Measurements from ENCODE around the gene FETUB. TPM values are rescaled to one million over a fixed set of nuclear protein-coding genes. Genes with fewer than 3 reads are reported as not detected.
"Not testable (repeated sequence)": the region's sequence is repeated elsewhere in the genome, so short reads cannot be mapped to it uniquely, and the experiment has no call there.

FETUB gene
- total RNA-seq, 2 donors from 2014 or later: not detected

DNA sequence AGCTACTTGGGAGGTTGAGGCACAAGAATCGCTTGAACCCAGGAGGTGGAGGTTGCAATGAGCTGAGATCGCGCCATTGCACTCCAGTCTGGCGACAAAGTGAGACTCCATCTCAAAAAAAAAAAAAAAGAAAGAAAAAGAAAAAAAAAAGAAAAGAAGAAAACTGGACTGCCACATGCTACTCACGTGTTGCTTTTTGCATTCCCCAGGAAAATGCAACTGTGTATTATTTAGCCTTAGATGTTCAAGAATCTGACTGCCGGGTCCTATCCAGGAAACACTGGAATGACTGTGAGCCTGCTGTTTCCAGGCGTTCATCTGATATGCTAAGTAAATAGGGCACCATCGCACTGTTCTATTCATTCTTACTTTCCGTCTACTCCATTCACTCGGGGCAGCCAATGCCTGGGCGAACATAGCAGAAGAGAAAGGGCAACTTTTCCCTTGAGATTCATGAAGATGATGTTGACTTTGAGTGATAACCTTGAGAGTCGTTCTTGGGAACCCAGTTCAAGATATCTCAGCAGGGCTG is 47.0 kb downstream of the FETUB start:
- H3K4me1 ChIP-seq (replicated peaks): no peaks in the 10 kb centered on the region
- TF ChIP-seq POLR2AphosphoS5 (IDR thresholded peaks at IDR 0.05): no peak
- TF ChIP-seq, protein P1, sequence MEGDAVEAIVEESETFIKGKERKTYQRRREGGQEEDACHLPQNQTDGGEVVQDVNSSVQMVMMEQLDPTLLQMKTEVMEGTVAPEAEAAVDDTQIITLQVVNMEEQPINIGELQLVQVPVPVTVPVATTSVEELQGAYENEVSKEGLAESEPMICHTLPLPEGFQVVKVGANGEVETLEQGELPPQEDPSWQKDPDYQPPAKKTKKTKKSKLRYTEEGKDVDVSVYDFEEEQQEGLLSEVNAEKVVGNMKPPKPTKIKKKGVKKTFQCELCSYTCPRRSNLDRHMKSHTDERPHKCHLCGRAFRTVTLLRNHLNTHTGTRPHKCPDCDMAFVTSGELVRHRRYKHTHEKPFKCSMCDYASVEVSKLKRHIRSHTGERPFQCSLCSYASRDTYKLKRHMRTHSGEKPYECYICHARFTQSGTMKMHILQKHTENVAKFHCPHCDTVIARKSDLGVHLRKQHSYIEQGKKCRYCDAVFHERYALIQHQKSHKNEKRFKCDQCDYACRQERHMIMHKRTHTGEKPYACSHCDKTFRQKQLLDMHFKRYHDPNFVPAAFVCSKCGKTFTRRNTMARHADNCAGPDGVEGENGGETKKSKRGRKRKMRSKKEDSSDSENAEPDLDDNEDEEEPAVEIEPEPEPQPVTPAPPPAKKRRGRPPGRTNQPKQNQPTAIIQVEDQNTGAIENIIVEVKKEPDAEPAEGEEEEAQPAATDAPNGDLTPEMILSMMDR (IDR thresholded peaks at IDR 0.05): no peak
- WGBS: 68% methylated on average over 12 of the region's 12 CpGs

DNA sequence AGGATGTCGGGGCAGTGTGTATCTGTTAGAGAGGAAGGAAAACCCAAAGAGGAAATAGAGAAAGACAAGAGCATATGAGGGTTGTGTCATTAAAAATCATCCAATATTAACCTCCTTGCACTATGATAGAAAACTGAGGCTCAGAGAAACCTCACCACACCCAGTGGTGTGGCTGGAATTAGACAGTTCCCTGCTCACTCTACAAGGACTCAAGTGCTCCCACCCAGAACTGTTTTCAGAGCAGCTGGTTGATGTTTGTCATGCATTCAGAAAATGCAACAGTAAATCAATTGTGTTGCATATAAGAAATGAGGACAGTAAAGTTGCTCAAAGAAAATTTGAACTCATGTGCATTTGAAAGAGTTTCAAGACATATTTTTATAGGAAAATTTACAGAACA is 50.1 kb downstream of the FETUB start:
- H3K36me3 ChIP-seq; H3K4me3 ChIP-seq; H3K27me3 ChIP-seq (replicated peaks; ENCODE audit: insufficient read depth); H3K9me3 ChIP-seq; DNase-seq (ENCODE audit: low spot score); H3K4me1 ChIP-seq (replicated peaks); H3K27ac ChIP-seq; intact Hi-C loops (cut with DNase I): not testable (repeated sequence)
- WGBS: 76% methylated on average over 1 of the region's 1 CpG

More for the DNA sequence above, 47.0 kb downstream of the FETUB start:
- no peak for DNase-seq (ENCODE audit: low spot score)
- no peak overlapping the region for H3K4me3 ChIP-seq
- H3K9me3 ChIP-seq: no peaks in the 10 kb centered on the region
- no peaks in the 10 kb centered on the region for H3K36me3 ChIP-seq
- no peaks in the 10 kb centered on the region for H3K27me3 ChIP-seq (replicated peaks; ENCODE audit: insufficient read depth)
- no peak overlapping the region for H3K27ac ChIP-seq
- intact Hi-C loops (cut with DNase I): no loop called here

DNA sequence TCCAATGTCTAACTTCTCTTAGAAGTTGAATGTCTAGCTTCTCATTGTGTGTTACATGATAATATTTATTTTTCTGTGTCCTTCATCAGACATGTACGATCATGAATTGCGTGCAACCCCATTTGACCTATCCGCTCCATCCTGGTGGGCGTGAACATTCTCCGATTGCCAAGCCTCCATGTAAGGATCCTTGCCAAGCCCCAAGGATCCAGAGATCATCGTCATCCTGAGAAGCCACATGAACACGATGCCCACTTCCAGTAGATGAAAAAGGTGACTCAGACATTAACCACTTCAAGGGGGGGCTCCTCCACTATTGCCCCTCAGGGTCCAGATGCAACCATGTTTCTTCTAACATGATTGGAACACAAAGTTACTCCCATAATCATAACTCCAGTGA is 51.5 kb downstream of the FETUB start:
- no peaks in the 10 kb centered on the region for H3K4me1 ChIP-seq (replicated peaks)
- no peaks in the 10 kb centered on the region for H3K36me3 ChIP-seq
- TF ChIP-seq POLR2AphosphoS5 (IDR thresholded peaks at IDR 0.05) (no peak), POLR2A (IDR thresholded peaks at IDR 0.05) (no peak)
- TF ChIP-seq, protein P1 (IDR thresholded peaks at IDR 0.05): no peak
- H3K27ac ChIP-seq: no peak overlapping the region
- no peaks in the 10 kb centered on the region for H3K9me3 ChIP-seq
- no peak for DNase-seq (ENCODE audit: low spot score)
- intact Hi-C loops (cut with DNase I): no loop called here
- no peaks in the 10 kb centered on the region for H3K27me3 ChIP-seq (replicated peaks; ENCODE audit: insufficient read depth)
- no peak overlapping the region for H3K4me3 ChIP-seq
- 90% methylated on average over 7 of the region's 7 CpGs for WGBS

DNA sequence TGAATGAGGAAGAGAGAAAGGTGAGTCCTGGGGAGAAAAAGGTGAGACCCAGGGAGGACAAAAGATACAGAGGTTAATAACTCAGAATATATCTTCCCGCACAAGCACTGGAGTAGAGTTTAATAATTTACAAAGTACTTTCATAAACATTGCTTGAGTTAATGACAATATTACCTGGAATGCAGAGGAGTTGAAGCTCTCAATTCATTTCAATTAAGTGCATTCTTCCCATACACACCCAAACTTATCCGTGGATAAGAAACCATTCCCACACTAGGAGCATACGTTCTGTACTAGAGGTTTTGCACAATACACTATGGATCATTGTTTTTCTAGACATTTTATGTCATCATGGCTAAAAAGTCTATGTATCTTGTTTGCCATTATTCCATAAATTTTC is 53.6 kb downstream of the FETUB start:
- H3K4me1 ChIP-seq (replicated peaks): no peaks in the 10 kb centered on the region
- 58% methylated on average over 3 of the region's 3 CpGs for WGBS
- TF ChIP-seq, protein P1 (IDR thresholded peaks at IDR 0.05): no peak
- TF ChIP-seq POLR2A (IDR thresholded peaks at IDR 0.05) (no peak), POLR2AphosphoS5 (IDR thresholded peaks at IDR 0.05) (no peak)

DNA sequence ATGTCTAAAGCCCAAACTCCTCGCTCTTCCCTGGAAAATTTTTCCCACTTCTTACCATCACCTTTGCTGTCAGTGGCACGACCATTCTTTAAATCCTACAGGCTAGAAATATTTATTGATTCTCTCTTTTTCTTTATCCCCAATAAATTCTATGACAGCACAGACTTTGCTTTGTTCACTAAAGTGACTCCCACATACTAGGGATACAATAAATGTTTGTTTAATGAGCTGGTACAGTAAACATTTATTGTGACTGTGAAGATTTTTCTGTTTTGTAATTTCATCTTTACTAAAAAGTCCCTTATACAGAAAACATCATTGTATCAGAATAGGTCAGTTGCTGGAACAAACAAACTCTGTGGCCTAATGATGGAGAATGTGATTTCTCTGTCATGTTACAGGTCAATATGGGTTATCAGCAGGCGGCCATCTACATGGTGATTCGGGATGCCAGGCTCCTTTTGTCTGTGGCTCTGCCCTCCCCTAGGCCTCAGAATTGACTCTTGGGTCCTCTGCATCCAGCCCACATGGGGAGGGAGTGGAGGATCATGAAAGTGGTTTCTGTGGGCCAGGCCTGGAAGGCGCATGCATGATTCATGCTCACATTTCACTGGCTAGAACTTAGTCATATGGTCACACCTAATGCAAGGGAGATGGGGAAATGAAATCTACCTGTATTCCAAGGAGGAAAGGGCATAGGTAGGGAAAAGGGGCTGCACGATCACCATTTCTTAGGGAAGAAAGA is 54.3 kb downstream of the FETUB start:
- WGBS: 76% methylated on average over 6 of the region's 6 CpGs
- TF ChIP-seq, protein P1 (IDR thresholded peaks at IDR 0.05): no peak
- TF ChIP-seq POLR2AphosphoS5 (IDR thresholded peaks at IDR 0.05): no peak
- TF ChIP-seq POLR2A (IDR thresholded peaks at IDR 0.05): no peak
- Histone ChIP-seq H3K27ac (no peak overlapping the region), H3K27me3 (replicated peaks; ENCODE audit: insufficient read depth) (no peaks in the 10 kb centered on the region), H3K4me3 (no peak overlapping the region), H3K36me3 (no peaks in the 10 kb centered on the region), H3K9me3 (no peaks in the 10 kb centered on the region), H3K4me1 (replicated peaks) (no peaks in the 10 kb centered on the region)
- DNase-seq (ENCODE audit: low spot score): no peak
- intact Hi-C loops (cut with DNase I): no loop called here

More for the DNA sequence above, 53.6 kb downstream of the FETUB start:
- H3K4me3 ChIP-seq: no peak overlapping the region
- no peaks in the 10 kb centered on the region for H3K36me3 ChIP-seq
- no peak overlapping the region for H3K27ac ChIP-seq
- no peak for DNase-seq (ENCODE audit: low spot score)
- no peaks in the 10 kb centered on the region for H3K27me3 ChIP-seq (replicated peaks; ENCODE audit: insufficient read depth)
- no peaks in the 10 kb centered on the region for H3K9me3 ChIP-seq
- intact Hi-C loops (cut with DNase I): no loop called here
